ENCODE measurements around the gene MCRIP2. TPM values are rescaled to one million over a fixed set of nuclear protein-coding genes. Genes with fewer than 3 reads are reported as not detected.

The MCRIP2 gene
- total and polyA plus RNA-seq, 2 of the 8 experiments (the other 6 are each of a cell fraction or from before 2014, with no cell fraction given) = 45.4 to 75.5 TPM

- Histone ChIP-seq H2BK15ac (ENCODE audit: low read length) (no peak overlapping the region), H2AK5ac (ENCODE audit: low read depth, low read length) (no peak overlapping the region), H3K27me3 (replicated peaks in 1 of 4; ENCODE audit: control insufficient read depth in 3 of 4, extremely low read depth in 1 of 4, insufficient read depth in 3 of 4, low read length in 3 of 4) (peaks cover 0 to 13% (median 7%) of the 10 kb centered on the region in 4 experiments; a peak in 5 of 7 replicates), H3K23ac (ENCODE audit: insufficient read length) (no peak overlapping the region), H2AFZ (ENCODE audit: low read length) (no peak overlapping the region), H4K91ac (replicated peaks; ENCODE audit: insufficient read length, low read length) (no peak overlapping the region), H2BK12ac (ENCODE audit: low read depth, low read length) (no peak overlapping the region), H3K56ac (replicated peaks; ENCODE audit: insufficient read length, low read depth, low read length) (no peak overlapping the region), H3K79me1 (ENCODE audit: low read depth, low read length) (peaks cover 12% of the 10 kb centered on the region; the same call in 1 of the 2 replicates), H3K9me3 (ENCODE audit: insufficient read depth in 2 of 2, low read depth in 1 of 2, low read length in 1 of 2) (peaks cover 0 to 4% of the 10 kb centered on the region in 2 experiments; a peak in 1 of 4 replicates), H3K4me3 (ENCODE audit: extremely low read depth in 1 of 4, insufficient read depth in 2 of 4, low read depth in 3 of 4, low read length in 4 of 4) (no peak overlapping the region), H3K36me3 (ENCODE audit: control insufficient read depth in 2 of 4, insufficient read depth in 4 of 4, low read length in 3 of 4) (peaks cover 0 to 3% (median under 1%) of the 10 kb centered on the region in 4 experiments; a peak in 2 of 8 replicates), H4K20me1 (replicated peaks in 1 of 2; ENCODE audit: control insufficient read depth in 1 of 2, insufficient read depth in 2 of 2, low read length in 2 of 2) (peaks cover 16 to 28% of the 10 kb centered on the region in 2 experiments), H3K27ac (ENCODE audit: low read depth, low read length) (no peak overlapping the region), H3K23me2 (ENCODE audit: low read depth, low read length) (no peaks in the 10 kb centered on the region), H2BK20ac (ENCODE audit: low read length) (no peak overlapping the region), H3K4me2 (ENCODE audit: insufficient read depth in 1 of 2, low read depth in 2 of 2, low read length in 2 of 2) (no peak overlapping the region), H3K14ac (ENCODE audit: insufficient read length) (no peak overlapping the region), H3K4me1 (replicated peaks in 1 of 4; ENCODE audit: control insufficient read depth in 3 of 4, insufficient read depth in 4 of 4, low read length in 3 of 4) (peaks cover 0 to 2% (median 0%) of the 10 kb centered on the region in 4 experiments; a peak in 1 of 7 replicates), H3K9ac (replicated peaks in 1 of 4; ENCODE audit: extremely low read depth in 1 of 4, low read depth in 3 of 4, low read length in 3 of 4) (no peak overlapping the region), H3K18ac (ENCODE audit: extremely low read depth, low read length) (no peak overlapping the region), H3K79me2 (ENCODE audit: control insufficient read depth in 1 of 2, insufficient read depth in 2 of 2, low read length in 2 of 2) (peaks cover 0 to 8% of the 10 kb centered on the region in 2 experiments; a peak in 2 of 4 replicates), H2BK120ac (replicated peaks; ENCODE audit: low read depth, low read length) (no peak overlapping the region), H3K4ac (replicated peaks; ENCODE audit: insufficient read length, low read depth, low read length) (no peak overlapping the region), H4K8ac (ENCODE audit: extremely low read depth, insufficient read depth, low read length) (no peak overlapping the region), H4K5ac (ENCODE audit: insufficient read length, low read depth, low read length) (no peak overlapping the region), H2BK5ac (ENCODE audit: low read depth, low read length) (no peak overlapping the region)
- ChIA-PET CTCF (ENCODE audit: partially characterized antibody) (interaction anchor here (0.7 to 4.2 kb wide), 5 partner anchors 9 to 26 kb away, joined by 3 to 22 read pairs (median 5); no protein-coding TSS in a partner anchor), POLR2A (ENCODE audit: partially characterized antibody) (interaction anchor here (1.2 to 2.6 kb wide), 3 partner anchors 9 to 15 kb away, joined by 3 to 8 read pairs (median 3); no protein-coding TSS in a partner anchor)
- FAIRE-seq = no peak
- no peak for DNase-seq (ENCODE audit: low read depth in 1 of 2, low spot score in 2 of 2)
- 94% methylated on average over 31 of the region's 34 CpGs; no CpG with 5 or more reads in 1 of the 2 experiments for WGBS, 2 experiments (ENCODE audit: extremely low coverage in 1 of 2, insufficient coverage in 1 of 2, insufficient read length in 1 of 2, insufficient replicate concordance in 2 of 2, low coverage in 1 of 2, low lambda C conversion rate in 2 of 2, missing lambda C conversion rate in 1 of 2)
- no peak for TF ChIP-seq SUZ12 (IDR thresholded peaks at IDR 0.05; ENCODE audit: low read length)
- TF ChIP-seq SAP30 (IDR thresholded peaks at IDR 0.05; ENCODE audit: insufficient read depth, insufficient replicate concordance, low read length) = no peak
- no peak for TF ChIP-seq TBP (IDR thresholded peaks at IDR 0.05; ENCODE audit: low read depth, low read length)
- no peak for TF ChIP-seq GABPA (IDR thresholded peaks at IDR 0.05; ENCODE audit: borderline replicate concordance, insufficient read depth, low read length)
- TF ChIP-seq JUND (IDR thresholded peaks at IDR 0.05; ENCODE audit: low read length) = no peak
- TF ChIP-seq RFX5 (IDR thresholded peaks at IDR 0.05; ENCODE audit: borderline replicate concordance, low read depth, low read length) = no peak
- no peak for TF ChIP-seq KDM5A (IDR thresholded peaks at IDR 0.05; ENCODE audit: low read length)
- no peak for TF ChIP-seq CHD1 (IDR thresholded peaks at IDR 0.05; ENCODE audit: low read depth, low read length)
- no peak for TF ChIP-seq SIX5 (IDR thresholded peaks at IDR 0.05; ENCODE audit: low read depth, low read length)
- no peak for TF ChIP-seq SP1 (IDR thresholded peaks at IDR 0.05; ENCODE audit: low read depth, low read length)
- TF ChIP-seq RAD21 (IDR thresholded peaks at IDR 0.05 in 1 of 2, conservative IDR thresholded peaks at IDR 0.05 in 1 of 2; ENCODE audit: low read depth in 2 of 2, low read length in 2 of 2) = no peak
- no peak for TF ChIP-seq MAFK (IDR thresholded peaks at IDR 0.05; ENCODE audit: low read depth, low read length)
These were observed 45.5 kb upstream of the MCRIP2 start for GRCh38 chr16:595942-596735.

All from H1 (cell line).